ENCODE results near the gene ETFA. TPM values are rescaled to one million over a fixed set of nuclear protein-coding genes. Genes with fewer than 3 reads are reported as not detected.

ETFA gene
- total and polyA plus RNA-seq, 2 of the 8 experiments (the other 6 are each of a cell fraction or from before 2014, with no cell fraction given), result 60.9 to 90.0 TPM

DNA sequence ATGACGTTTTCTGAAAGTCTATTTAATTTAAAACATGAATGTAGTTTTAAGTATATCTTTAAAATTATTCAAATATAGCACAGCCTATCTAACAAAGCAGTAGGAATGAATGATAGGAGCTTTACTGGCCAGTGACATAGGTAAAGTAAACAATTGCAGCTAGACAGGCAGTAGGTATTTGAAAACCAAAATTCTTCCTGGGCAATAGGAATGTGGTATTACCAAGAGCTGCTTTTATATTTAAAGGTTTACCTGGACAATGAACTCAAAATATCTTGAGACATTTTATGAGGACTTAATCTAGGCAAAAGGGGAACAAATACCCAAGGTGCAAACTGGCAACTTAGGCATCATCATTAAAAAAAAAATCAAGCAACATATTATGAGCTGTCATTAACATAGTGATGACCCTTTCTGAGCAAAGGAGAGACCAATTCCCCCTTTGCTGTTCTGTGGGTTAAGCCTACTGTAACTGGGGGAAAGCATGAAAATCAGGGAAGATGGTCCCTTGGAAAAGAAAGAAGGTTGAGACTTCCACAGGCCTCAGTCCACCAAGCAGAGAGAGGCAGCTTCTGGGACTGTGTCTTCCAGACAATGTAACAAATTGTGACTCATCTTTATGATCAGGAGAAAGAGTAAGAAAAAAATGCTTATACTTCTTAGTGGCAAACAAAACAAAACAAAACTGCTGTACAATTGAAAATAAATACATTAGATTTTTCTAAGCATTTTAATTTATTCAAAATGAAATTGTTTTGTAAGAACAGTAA is 38.2 kb upstream of the ETFA start:
- H2AFZ ChIP-seq (ENCODE audit: low read length), result no peak overlapping the region
- peaks cover 8% of the 10 kb centered on the region; the same call in 1 of the 2 replicates for H3K23me2 ChIP-seq (ENCODE audit: low read depth, low read length)
- H2BK15ac ChIP-seq (ENCODE audit: low read length), result no peak overlapping the region
- no peak overlapping the region for H3K9ac ChIP-seq (replicated peaks in 1 of 4; ENCODE audit: extremely low read depth in 1 of 4, low read depth in 3 of 4, low read length in 3 of 4)
- H3K9me3 ChIP-seq (ENCODE audit: insufficient read depth in 2 of 2, low read depth in 1 of 2, low read length in 1 of 2), result no peaks in the 10 kb centered on the region
- H3K4me3 ChIP-seq (ENCODE audit: extremely low read depth in 1 of 4, insufficient read depth in 2 of 4, low read depth in 3 of 4, low read length in 4 of 4), result no peak overlapping the region
- ChIA-PET CTCF (ENCODE audit: partially characterized antibody) (interaction anchor here (1.1 kb wide), 1 partner anchor 114 kb away, joined by 3 read pairs; no protein-coding TSS in a partner anchor), POLR2A (ENCODE audit: partially characterized antibody) (no interaction called here)
- H3K4me2 ChIP-seq (ENCODE audit: insufficient read depth in 1 of 2, low read depth in 2 of 2, low read length in 2 of 2), result no peak overlapping the region
- H3K79me2 ChIP-seq (ENCODE audit: control insufficient read depth in 1 of 2, insufficient read depth in 2 of 2, low read length in 2 of 2), result no peaks in the 10 kb centered on the region
- H4K20me1 ChIP-seq (replicated peaks in 1 of 2; ENCODE audit: control insufficient read depth in 1 of 2, insufficient read depth in 2 of 2, low read length in 2 of 2), result peaks cover 5 to 7% of the 10 kb centered on the region in 2 experiments
- no peak overlapping the region for H4K91ac ChIP-seq (replicated peaks; ENCODE audit: insufficient read length, low read length)
- no peak overlapping the region for H3K14ac ChIP-seq (ENCODE audit: insufficient read length)
- H4K5ac ChIP-seq (ENCODE audit: insufficient read length, low read depth, low read length), result no peak overlapping the region
- no peak overlapping the region for H3K56ac ChIP-seq (replicated peaks; ENCODE audit: insufficient read length, low read depth, low read length)
- peaks cover 0 to 6% (median under 1%) of the 10 kb centered on the region in 4 experiments; a peak in 6 of 7 replicates for H3K4me1 ChIP-seq (replicated peaks in 1 of 4; ENCODE audit: control insufficient read depth in 3 of 4, insufficient read depth in 4 of 4, low read length in 3 of 4)
- H2BK12ac ChIP-seq (ENCODE audit: low read depth, low read length), result no peak overlapping the region
- no peak overlapping the region for H3K23ac ChIP-seq (ENCODE audit: insufficient read length)
- peaks cover 33 to 55% (median 41%) of the 10 kb centered on the region in 4 experiments for H3K27me3 ChIP-seq (replicated peaks in 1 of 4; ENCODE audit: control insufficient read depth in 3 of 4, extremely low read depth in 1 of 4, insufficient read depth in 3 of 4, low read length in 3 of 4)
- H2BK120ac ChIP-seq (replicated peaks; ENCODE audit: low read depth, low read length), result no peak overlapping the region
- no peak overlapping the region for H2AK5ac ChIP-seq (ENCODE audit: low read depth, low read length)
- no peak overlapping the region for H2BK20ac ChIP-seq (ENCODE audit: low read length)
- H3K79me1 ChIP-seq (ENCODE audit: low read depth, low read length), result no peaks in the 10 kb centered on the region
- H4K8ac ChIP-seq (ENCODE audit: extremely low read depth, insufficient read depth, low read length), result no peak overlapping the region
- H3K27ac ChIP-seq (ENCODE audit: low read depth, low read length), result no peak overlapping the region
- H2BK5ac ChIP-seq (ENCODE audit: low read depth, low read length), result no peak overlapping the region
- no peak for DNase-seq (ENCODE audit: low read depth in 1 of 2, low spot score in 2 of 2)
- 53% methylated on average over 1 of the region's 1 CpG; no CpG with 5 or more reads in 1 of the 2 experiments for WGBS, 2 experiments (ENCODE audit: extremely low coverage in 1 of 2, insufficient coverage in 1 of 2, insufficient read length in 1 of 2, insufficient replicate concordance in 2 of 2, low coverage in 1 of 2, low lambda C conversion rate in 2 of 2, missing lambda C conversion rate in 1 of 2)
- H3K4ac ChIP-seq (replicated peaks; ENCODE audit: insufficient read length, low read depth, low read length), result no peak overlapping the region
- no peak for FAIRE-seq
- no peak overlapping the region for H3K18ac ChIP-seq (ENCODE audit: extremely low read depth, low read length)
- no peaks in the 10 kb centered on the region for H3K36me3 ChIP-seq (ENCODE audit: control insufficient read depth in 2 of 4, insufficient read depth in 4 of 4, low read length in 3 of 4)
- TF ChIP-seq BRCA1 (IDR thresholded peaks at IDR 0.05; ENCODE audit: low read depth, low read length) (no peak), SP4 (IDR thresholded peaks at IDR 0.05; ENCODE audit: low read length) (no peak), SIX5 (IDR thresholded peaks at IDR 0.05; ENCODE audit: low read depth, low read length) (no peak), RXRA (IDR thresholded peaks at IDR 0.05; ENCODE audit: insufficient read depth, low read depth, low read length) (no peak), BACH1 (IDR thresholded peaks at IDR 0.05; ENCODE audit: low read length) (no peak), TAF7 (optimal IDR thresholded peaks at IDR 0.05; ENCODE audit: borderline replicate concordance, low read depth, low read length) (no peak), TCF12 (IDR thresholded peaks at IDR 0.05; ENCODE audit: low read depth, low read length) (no peak), ZNF274 (IDR thresholded peaks at IDR 0.05; ENCODE audit: borderline replicate concordance, extremely low read depth, low read length) (no peak), CBX8 (IDR thresholded peaks at IDR 0.05; ENCODE audit: borderline replicate concordance, low read depth, low read length) (no peak), POU5F1 (IDR thresholded peaks at IDR 0.05; ENCODE audit: low read depth, low read length) (no peak), ASH2L (IDR thresholded peaks at IDR 0.05; ENCODE audit: low read length) (no peak), SIRT6 (IDR thresholded peaks at IDR 0.05; ENCODE audit: low read length) (no peak)
- TF ChIP-seq, protein P1, sequence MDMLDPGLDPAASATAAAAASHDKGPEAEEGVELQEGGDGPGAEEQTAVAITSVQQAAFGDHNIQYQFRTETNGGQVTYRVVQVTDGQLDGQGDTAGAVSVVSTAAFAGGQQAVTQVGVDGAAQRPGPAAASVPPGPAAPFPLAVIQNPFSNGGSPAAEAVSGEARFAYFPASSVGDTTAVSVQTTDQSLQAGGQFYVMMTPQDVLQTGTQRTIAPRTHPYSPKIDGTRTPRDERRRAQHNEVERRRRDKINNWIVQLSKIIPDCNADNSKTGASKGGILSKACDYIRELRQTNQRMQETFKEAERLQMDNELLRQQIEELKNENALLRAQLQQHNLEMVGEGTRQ (IDR thresholded peaks at IDR 0.05; ENCODE audit: low read length), result no peak

Measured in H1 (cell line).